Measurements from ENCODE around the gene TMIGD1. TPM values are rescaled to one million over a fixed set of nuclear protein-coding genes. Genes with fewer than 3 reads are reported as not detected.

TMIGD1 gene
- total and polyA plus RNA-seq, 2 of the 13 experiments (the other 11 are each of a cell fraction or from before 2014, with no cell fraction given), result not detected

- Histone ChIP-seq H3K9me3 (ENCODE audit: low read length) (no peaks in the 10 kb centered on the region), H3K79me2 (ENCODE audit: insufficient read depth, low read length) (no peaks in the 10 kb centered on the region), H3K4me3 (replicated peaks in 1 of 3; ENCODE audit: insufficient read depth in 1 of 3, low read depth in 2 of 3, low read length in 3 of 3) (peak overlapping the region; percentile 2 to 56 (median 9); a peak in 4 of 6 replicates), H3K4me2 (ENCODE audit: low read depth, low read length) (peak overlapping the region; percentile 81), H3K4me1 (ENCODE audit: insufficient read depth, low read length) (peaks cover 99% of the 10 kb centered on the region), H3K36me3 (replicated peaks in 1 of 2; ENCODE audit: control insufficient read depth in 1 of 2, insufficient read depth in 2 of 2, low read length in 2 of 2) (no peaks in the 10 kb centered on the region), H3K9ac (ENCODE audit: insufficient read depth, low read depth, low read length) (peak overlapping the region; percentile 64), H2AFZ (ENCODE audit: low read length) (no peak overlapping the region), H3K27ac (ENCODE audit: extremely low read length, insufficient read depth, low read length) (peak overlapping the region; percentile 97), H3K27me3 (ENCODE audit: control insufficient read depth in 1 of 2, insufficient read depth in 2 of 2, low read length in 2 of 2) (no peaks in the 10 kb centered on the region), H4K20me1 (ENCODE audit: insufficient read depth, low read length) (no peaks in the 10 kb centered on the region)
- 18% methylated on average over 4 of the region's 4 CpGs for WGBS (ENCODE audit: low lambda C conversion rate)
- intact Hi-C loops (cut with micrococcal nuclease; ENCODE audit: unreplicated experiment), result loop anchor here (2.0 kb wide), 1 partner anchor 31 kb away; no protein-coding TSS in a partner anchor
- ChIA-PET CTCF (ENCODE audit: low intra/inter-chr PET ratio, low total read pairs) (no interaction called here), POLR2A (interaction anchor here (0.8 to 8.7 kb wide), 26 partner anchors 8 to 255 kb away, joined by 3 to 114 read pairs (median 5); partner anchors contain the start of genes CPD, GOSR1 and TMIGD1)
- FAIRE-seq, result no peak
- DNase-seq (ENCODE audit: low spot score), result peak; percentile 71
- ATAC-seq, result peak; percentile 46
- BruUV-seq (replicated peaks), result no TSS peak
- in situ Hi-C loops (cut with HindIII; ENCODE audit: extremely low pct_ligation_motif_present, low pct_unique_long_range_greater_than_20kb), result no loop called here
- TF ChIP-seq SALL1 (CRISPR knock-in tag; IDR thresholded peaks at IDR 0.05) (peak; percentile 63), ZNF367 (CRISPR knock-in tag; IDR thresholded peaks at IDR 0.05; ENCODE audit: borderline replicate concordance) (no peak), MIER3 (CRISPR knock-in tag; IDR thresholded peaks at IDR 0.05; ENCODE audit: borderline replicate concordance) (no peak), GPBP1L1 (CRISPR knock-in tag; IDR thresholded peaks at IDR 0.05) (no peak), TAF15 (IDR thresholded peaks at IDR 0.05; ENCODE audit: low read depth, low read length, poor library complexity, severe bottlenecking) (no peak), ARID4A (CRISPR knock-in tag; IDR thresholded peaks at IDR 0.05; ENCODE audit: borderline replicate concordance) (0 out of 2 replicates have a peak, but pooled peaks have one; percentile 6), BCL6 (CRISPR knock-in tag; IDR thresholded peaks at IDR 0.05) (0 out of 2 replicates have a peak, but pooled peaks have one; percentile 9), ZNF569 (CRISPR knock-in tag; IDR thresholded peaks at IDR 0.05; ENCODE audit: borderline replicate concordance) (no peak), ZNF605 (CRISPR knock-in tag; IDR thresholded peaks at IDR 0.05) (peak; percentile 23; the same call in 1 of the 2 replicates), ZNF850 (CRISPR knock-in tag; conservative IDR thresholded peaks at IDR 0.05) (no peak), ZNF607 (CRISPR knock-in tag; IDR thresholded peaks at IDR 0.05; ENCODE audit: borderline replicate concordance) (no peak), NFE2L2 (IDR thresholded peaks at IDR 0.05; ENCODE audit: low read length) (no peak), ZKSCAN1 (IDR thresholded peaks at IDR 0.05; ENCODE audit: low read length) (no peak), KDM2A (CRISPR knock-in tag; IDR thresholded peaks at IDR 0.05; ENCODE audit: borderline replicate concordance, low read depth) (peak; percentile 30; the same call in 1 of the 2 replicates), SOX5 (CRISPR knock-in tag; IDR thresholded peaks at IDR 0.05; ENCODE audit: borderline replicate concordance) (peak; percentile 29; the same call in 1 of the 2 replicates), ZNF737 (CRISPR knock-in tag; IDR thresholded peaks at IDR 0.05; ENCODE audit: borderline replicate concordance) (no peak), ZFP36L1 (CRISPR knock-in tag; IDR thresholded peaks at IDR 0.05) (0 out of 2 replicates have a peak, but pooled peaks have one; percentile 49), ZNF678 (CRISPR knock-in tag; IDR thresholded peaks at IDR 0.05) (no peak), MED1 (CRISPR knock-in tag; IDR thresholded peaks at IDR 0.05) (peak; percentile 57), ZNF33B (CRISPR knock-in tag; IDR thresholded peaks at IDR 0.05) (no peak), ZNF567 (CRISPR knock-in tag; IDR thresholded peaks at IDR 0.05; ENCODE audit: borderline replicate concordance) (no peak)
These were observed 11.7 kb upstream of the TMIGD1 start for GRCh38 chr17:30345527-30346075.
